Neutrophil (primary cell): ENCODE results near the gene ELF1.

ENCODE experiments used
- H3K27ac ChIP-seq: fragments of 200-600 bp; sonication (generic); 2 replicates; pipeline ENCODE4 v1.5.1; 2016; ENCODE audit warnings: mild to moderate bottlenecking, moderate library complexity
- H3K27me3 ChIP-seq: fragments of 200-600 bp; sonication (generic); 2 replicates; pipeline ENCODE4 v1.6.0; 2016; ENCODE audit warnings: mild to moderate bottlenecking
- H3K36me3 ChIP-seq: fragments of 200-600 bp; sonication (generic); 2 replicates; pipeline ENCODE4 v1.5.1; 2017
- H3K4me1 ChIP-seq, 2 experiments: fragments of 200-600 bp in 1 of 2; sonication (generic) in 1 of 2; 1 replicate in 1 of 2; 2 replicates in 1 of 2; pipeline versions ENCODE4 v1.5.1 to v1.6.1; 2013 to 2016; ENCODE audit warnings: low read depth in 1 of 2, low read length in 1 of 2, mild to moderate bottlenecking in 1 of 2, moderate library complexity in 1 of 2; ENCODE audit not compliant: control insufficient read depth in 1 of 2, insufficient read depth in 1 of 2
- H3K4me3 ChIP-seq, 2 experiments: fragments of 200-600 bp in 1 of 2; sonication (generic) in 1 of 2; 1 replicate in 1 of 2; 2 replicates in 1 of 2; pipeline ENCODE4 v1.5.1; 2013 to 2016; ENCODE audit warnings: low read depth in 1 of 2, low read length in 1 of 2, mild to moderate bottlenecking in 1 of 2, moderate library complexity in 1 of 2
- H3K9me3 ChIP-seq: fragments of 200-600 bp; sonication (generic); 2 replicates; pipeline ENCODE4 v1.5.1; 2016
- TF ChIP-seq, protein P1 (sequence below): fragments of 200-600 bp; sonication (generic); IDR thresholded peaks from 2 replicates; pipeline ENCODE4 v1.5.1; 2016; ENCODE audit warnings: antibody characterized with exemption

ELF1 gene

DNA sequence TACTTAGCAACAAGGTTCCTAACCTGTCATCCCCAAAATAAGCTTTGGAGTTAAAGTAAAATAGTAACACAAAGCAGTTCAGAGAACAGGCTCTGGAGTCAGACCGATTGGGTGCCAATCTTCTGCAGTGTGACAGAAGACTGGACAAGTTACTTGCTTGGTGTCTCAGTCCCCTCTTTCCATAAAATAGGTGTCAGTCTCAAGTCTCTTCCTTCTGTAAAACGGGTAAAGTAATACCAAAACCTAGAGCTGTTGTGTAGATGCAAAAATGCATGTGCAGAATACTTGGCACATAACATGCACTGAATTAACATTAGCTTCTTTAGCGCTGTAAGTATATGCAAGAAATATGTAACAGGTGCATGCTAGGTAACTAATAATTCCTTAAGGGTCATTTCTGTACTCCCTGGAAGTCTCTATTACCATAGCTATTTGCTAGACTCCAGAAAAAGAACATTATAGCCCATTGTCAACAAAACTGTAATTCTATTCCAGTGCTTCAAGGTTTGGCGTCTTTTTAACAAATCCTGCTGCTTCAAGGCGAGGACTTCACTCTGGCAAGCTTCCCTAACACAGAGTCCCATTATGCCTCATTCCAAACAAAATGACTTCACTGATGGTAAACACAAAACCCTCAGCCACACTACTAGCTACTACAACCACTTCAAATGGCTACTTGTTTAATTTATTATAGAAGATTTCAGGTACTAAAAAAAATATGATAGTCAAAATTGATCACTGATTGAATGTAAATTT lies 32.8 kb downstream of the ELF1 start:
- Histone ChIP-seq H3K4me3 (peak overlapping the region in 1 of 2 experiments; percentile 53), H3K4me1 (peaks cover 57 to 65% of the 10 kb centered on the region in 2 experiments), H3K9me3 (no peaks in the 10 kb centered on the region), H3K27me3 (no peaks in the 10 kb centered on the region), H3K27ac (peak overlapping the region; percentile 90), H3K36me3 (no peaks in the 10 kb centered on the region)
- TF ChIP-seq, protein P1, sequence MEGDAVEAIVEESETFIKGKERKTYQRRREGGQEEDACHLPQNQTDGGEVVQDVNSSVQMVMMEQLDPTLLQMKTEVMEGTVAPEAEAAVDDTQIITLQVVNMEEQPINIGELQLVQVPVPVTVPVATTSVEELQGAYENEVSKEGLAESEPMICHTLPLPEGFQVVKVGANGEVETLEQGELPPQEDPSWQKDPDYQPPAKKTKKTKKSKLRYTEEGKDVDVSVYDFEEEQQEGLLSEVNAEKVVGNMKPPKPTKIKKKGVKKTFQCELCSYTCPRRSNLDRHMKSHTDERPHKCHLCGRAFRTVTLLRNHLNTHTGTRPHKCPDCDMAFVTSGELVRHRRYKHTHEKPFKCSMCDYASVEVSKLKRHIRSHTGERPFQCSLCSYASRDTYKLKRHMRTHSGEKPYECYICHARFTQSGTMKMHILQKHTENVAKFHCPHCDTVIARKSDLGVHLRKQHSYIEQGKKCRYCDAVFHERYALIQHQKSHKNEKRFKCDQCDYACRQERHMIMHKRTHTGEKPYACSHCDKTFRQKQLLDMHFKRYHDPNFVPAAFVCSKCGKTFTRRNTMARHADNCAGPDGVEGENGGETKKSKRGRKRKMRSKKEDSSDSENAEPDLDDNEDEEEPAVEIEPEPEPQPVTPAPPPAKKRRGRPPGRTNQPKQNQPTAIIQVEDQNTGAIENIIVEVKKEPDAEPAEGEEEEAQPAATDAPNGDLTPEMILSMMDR: no peak

DNA sequence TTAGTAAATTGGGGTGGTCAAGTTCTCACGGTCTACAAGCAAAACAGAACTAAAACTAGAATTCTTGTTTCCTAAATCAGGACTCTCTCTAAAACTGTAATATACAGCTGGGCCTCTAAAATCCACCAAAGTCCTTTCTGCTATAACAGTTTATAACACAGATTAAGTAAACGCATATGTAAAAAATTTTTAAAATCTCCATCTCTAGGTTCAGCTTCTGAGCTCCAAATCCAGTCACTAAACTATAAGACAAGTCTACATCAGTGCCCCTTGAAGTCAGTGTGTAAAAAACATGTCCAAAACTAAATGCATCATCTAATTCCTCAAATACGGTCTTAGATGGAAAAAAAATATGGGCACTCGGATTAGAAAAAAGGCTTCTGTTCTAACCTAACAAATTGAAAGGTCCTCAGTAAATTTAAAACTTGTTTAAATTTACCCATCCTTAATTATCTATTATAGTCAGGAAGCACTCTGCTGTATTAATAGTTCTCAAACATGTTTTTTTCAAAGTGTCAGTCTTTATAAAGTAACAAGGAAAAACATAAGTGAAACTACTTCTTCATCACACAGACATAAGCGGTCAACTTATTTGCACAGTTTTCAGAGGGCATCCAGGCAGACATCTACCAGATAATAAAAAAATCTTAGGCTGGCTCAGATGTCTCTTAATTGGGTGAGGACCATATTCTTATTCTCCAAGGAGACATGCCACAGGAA lies 33.6 kb downstream of the ELF1 start:
- H3K36me3 ChIP-seq: no peaks in the 10 kb centered on the region
- no peaks in the 10 kb centered on the region for H3K27me3 ChIP-seq
- H3K4me3 ChIP-seq: peak overlapping the region; percentile 53 to 64
- peaks cover 61 to 65% of the 10 kb centered on the region in 2 experiments for H3K4me1 ChIP-seq
- peak overlapping the region; percentile 90 for H3K27ac ChIP-seq
- no peaks in the 10 kb centered on the region for H3K9me3 ChIP-seq
- TF ChIP-seq, protein P1: no peak

- H3K27ac ChIP-seq: peak overlapping the region; percentile 90
- peak overlapping the region; percentile 53 to 64 for H3K4me3 ChIP-seq
- H3K9me3 ChIP-seq: no peaks in the 10 kb centered on the region
- no peaks in the 10 kb centered on the region for H3K27me3 ChIP-seq
- H3K36me3 ChIP-seq: no peaks in the 10 kb centered on the region
- TF ChIP-seq, protein P1: no peak
- peaks cover 65 to 68% of the 10 kb centered on the region in 2 experiments for H3K4me1 ChIP-seq
Observed at GRCh38 chr13:40984668-40985366, 34.3 kb downstream of the ELF1 start.

DNA sequence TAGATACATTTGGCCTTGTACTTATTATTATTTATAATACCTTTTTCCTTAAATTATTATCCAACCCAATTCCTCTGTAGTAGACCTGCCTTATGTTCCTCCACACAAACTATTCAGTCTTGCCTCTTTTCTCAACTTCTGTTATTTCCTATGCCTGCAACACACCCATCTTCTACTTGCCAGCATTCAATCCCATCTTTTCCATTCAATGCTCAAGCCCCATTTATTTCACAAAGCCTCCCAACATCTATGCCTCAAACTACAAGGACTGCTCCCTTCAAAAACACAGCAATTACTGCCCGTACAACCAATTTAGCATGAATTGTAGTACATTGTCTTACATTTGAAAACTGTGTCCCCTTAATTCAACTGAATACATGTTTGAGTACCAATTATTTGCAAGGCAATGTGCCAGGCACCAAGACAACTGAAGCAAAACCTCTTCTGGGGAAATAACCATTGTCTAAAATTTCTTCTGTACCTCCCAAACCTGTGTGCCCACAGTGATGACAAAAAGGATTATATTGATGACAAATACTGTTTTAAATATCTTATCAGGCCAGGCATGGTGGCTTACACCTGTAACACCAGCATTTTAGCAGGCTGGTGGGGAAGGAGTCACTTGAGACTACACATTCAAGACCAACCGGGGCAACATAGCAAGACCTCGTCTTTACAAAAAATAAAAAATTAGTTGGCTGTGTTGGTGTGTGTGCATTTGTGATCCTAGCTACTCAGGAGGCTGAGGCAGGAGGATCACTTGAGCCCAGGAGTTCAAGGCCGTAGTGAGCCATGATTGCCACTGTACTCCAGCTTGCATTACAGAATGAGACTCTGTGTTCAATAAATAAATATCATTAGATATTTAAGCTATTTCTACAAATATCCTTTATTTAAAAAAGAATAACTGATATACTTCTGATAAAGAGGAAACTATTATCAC lies 35.1 kb downstream of the ELF1 start:
- Histone ChIP-seq H3K27ac (peak overlapping the region; percentile 90), H3K4me3 (peak overlapping the region; percentile 64 to 67)
- TF ChIP-seq, protein P1: no peak

GRCh38 chr13:40983259-40983658 lies 35.9 kb downstream of the ELF1 start:
- no peaks in the 10 kb centered on the region for H3K9me3 ChIP-seq
- peak overlapping the region; percentile 64 to 67 for H3K4me3 ChIP-seq
- peak overlapping the region; percentile 90 for H3K27ac ChIP-seq
- H3K27me3 ChIP-seq: no peaks in the 10 kb centered on the region
- H3K36me3 ChIP-seq: no peaks in the 10 kb centered on the region
- TF ChIP-seq, protein P1: no peak
- H3K4me1 ChIP-seq: peaks cover 80 to 83% of the 10 kb centered on the region in 2 experiments

More for the DNA sequence above, 35.1 kb downstream of the ELF1 start:
- Histone ChIP-seq H3K4me1 (peaks cover 72 to 76% of the 10 kb centered on the region in 2 experiments), H3K36me3 (no peaks in the 10 kb centered on the region), H3K27me3 (no peaks in the 10 kb centered on the region), H3K9me3 (no peaks in the 10 kb centered on the region)
